ENCODE results near the gene POC1B.

POC1B gene

DNA sequence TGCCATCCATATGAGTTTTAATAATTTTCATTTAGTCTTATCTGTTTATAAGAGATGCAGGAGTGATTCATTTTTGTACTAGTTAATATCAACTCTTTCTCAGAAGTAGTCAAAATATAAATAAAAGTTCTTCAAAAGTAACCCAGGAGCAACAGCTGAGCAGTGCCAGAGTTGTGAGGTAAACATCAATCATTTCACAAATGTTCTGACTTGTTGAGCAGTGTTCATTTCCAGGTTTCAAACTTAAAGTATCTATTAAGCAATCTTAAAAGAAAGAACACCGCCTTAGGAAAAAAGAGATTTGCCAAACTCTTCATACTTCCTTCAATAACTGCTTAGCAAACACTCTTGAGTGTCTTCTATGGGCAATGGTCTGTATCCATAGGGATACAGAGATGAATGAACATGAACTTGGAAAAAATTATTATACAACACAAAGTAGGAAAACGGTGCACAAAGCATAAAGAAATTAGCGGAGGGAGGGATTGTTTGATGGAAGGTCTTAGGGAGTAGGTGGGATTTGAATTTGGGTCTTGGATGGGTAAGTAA is 41.9 kb upstream of the POC1B start:
- no peak for DNase-seq (ENCODE audit: low spot score)
- no peak overlapping the region for H3K4me3 ChIP-seq
- TF ChIP-seq, protein P1, sequence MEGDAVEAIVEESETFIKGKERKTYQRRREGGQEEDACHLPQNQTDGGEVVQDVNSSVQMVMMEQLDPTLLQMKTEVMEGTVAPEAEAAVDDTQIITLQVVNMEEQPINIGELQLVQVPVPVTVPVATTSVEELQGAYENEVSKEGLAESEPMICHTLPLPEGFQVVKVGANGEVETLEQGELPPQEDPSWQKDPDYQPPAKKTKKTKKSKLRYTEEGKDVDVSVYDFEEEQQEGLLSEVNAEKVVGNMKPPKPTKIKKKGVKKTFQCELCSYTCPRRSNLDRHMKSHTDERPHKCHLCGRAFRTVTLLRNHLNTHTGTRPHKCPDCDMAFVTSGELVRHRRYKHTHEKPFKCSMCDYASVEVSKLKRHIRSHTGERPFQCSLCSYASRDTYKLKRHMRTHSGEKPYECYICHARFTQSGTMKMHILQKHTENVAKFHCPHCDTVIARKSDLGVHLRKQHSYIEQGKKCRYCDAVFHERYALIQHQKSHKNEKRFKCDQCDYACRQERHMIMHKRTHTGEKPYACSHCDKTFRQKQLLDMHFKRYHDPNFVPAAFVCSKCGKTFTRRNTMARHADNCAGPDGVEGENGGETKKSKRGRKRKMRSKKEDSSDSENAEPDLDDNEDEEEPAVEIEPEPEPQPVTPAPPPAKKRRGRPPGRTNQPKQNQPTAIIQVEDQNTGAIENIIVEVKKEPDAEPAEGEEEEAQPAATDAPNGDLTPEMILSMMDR (IDR thresholded peaks at IDR 0.05) = no peak

DNA sequence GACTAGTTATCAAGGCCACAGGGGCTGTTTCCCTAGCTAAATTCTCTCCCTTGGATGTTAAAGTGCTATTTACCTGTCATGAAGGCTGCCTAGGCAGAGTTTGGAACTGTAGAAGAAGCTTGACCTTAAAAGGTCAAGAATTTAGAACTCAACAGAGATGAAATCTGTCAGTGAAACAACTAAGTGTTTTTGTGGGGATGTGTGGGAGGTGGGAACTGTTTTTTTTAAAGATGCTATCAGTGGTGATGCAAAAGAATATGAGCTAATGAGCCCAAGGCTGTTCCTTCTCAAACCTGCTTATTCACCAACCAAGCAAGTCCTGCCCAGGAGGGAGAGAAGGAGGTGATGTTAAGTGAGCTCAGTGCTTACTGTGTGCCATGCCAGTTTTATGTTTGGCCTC is 40.8 kb upstream of the POC1B start:
- Histone ChIP-seq H3K4me3 (no peak overlapping the region), H3K27ac (no peak overlapping the region)
- DNase-seq (ENCODE audit: low spot score) = no peak
- TF ChIP-seq, protein P1 (IDR thresholded peaks at IDR 0.05) = no peak

More for the DNA sequence above, 41.9 kb upstream of the POC1B start:
- no peak overlapping the region for H3K27ac ChIP-seq

DNA sequence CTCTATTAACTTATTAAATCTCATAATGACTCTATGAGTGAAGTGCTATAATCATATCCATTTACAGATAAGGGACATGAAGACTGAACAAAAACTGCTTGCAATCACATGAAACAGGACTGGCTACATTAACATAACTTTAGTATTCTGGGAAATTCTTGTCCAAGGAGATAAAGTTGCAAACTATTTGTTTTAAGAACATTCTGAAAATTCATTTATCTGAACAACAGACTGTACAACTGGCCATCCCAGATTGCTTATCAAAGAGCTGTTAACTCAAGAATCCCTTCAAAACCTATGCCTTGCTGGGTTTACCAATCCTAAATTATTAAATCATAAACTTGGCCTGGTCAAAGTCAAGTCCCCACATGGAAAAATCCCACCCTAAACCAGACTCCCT is 39.2 kb upstream of the POC1B start:
- Histone ChIP-seq H3K27ac (no peak overlapping the region), H3K4me3 (no peak overlapping the region)
- TF ChIP-seq, protein P1 (IDR thresholded peaks at IDR 0.05) = no peak
- no peak for DNase-seq (ENCODE audit: low spot score)

DNA sequence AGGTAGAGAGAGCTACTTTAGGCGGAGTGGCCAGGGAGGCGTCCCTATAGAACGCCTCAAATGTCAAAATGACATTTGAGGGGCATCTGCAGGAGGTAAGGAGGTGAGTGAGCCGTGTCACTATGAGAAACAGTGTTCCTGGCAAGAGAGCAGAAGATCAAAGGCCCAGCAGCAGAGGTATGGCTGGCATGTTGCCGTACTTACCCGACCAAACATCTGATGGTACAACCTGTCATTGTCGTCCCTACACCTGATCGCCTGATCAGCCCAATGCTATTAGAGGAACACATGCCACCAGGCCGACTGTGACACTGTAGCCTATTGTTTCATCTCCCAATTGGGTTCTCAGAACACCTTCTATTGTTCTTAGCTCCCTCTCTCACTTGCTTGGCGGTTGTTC is 33.9 kb upstream of the POC1B start:
- TF ChIP-seq, protein P1 (IDR thresholded peaks at IDR 0.05) = no peak
- no peak overlapping the region for H3K4me3 ChIP-seq
- DNase-seq (ENCODE audit: low spot score) = no peak

DNA sequence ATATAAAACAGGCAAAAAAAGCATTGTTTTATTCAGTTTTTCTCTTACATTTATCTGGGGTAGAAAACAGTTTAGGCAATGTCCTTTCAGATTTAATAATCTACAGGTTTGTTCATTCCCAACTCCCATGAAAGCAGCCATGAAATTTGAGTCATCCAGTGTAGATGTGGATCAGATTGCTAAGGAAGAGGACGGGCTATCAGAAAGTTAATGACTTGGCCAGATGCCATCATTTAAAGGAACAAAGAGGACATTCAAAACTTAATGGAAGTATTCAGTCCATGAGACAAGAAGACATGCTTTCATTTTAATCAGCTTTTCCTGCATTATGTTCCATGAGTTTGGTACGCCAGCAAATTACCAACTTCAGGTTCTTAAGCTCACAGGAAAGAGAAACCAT is 31.1 kb upstream of the POC1B start:
- no peak for DNase-seq (ENCODE audit: low spot score)
- Histone ChIP-seq H3K27ac (no peak overlapping the region), H3K4me3 (no peak overlapping the region)
- TF ChIP-seq, protein P1 (IDR thresholded peaks at IDR 0.05) = no peak

More for the DNA sequence above, 33.9 kb upstream of the POC1B start:
- H3K27ac ChIP-seq = no peak overlapping the region

DNA sequence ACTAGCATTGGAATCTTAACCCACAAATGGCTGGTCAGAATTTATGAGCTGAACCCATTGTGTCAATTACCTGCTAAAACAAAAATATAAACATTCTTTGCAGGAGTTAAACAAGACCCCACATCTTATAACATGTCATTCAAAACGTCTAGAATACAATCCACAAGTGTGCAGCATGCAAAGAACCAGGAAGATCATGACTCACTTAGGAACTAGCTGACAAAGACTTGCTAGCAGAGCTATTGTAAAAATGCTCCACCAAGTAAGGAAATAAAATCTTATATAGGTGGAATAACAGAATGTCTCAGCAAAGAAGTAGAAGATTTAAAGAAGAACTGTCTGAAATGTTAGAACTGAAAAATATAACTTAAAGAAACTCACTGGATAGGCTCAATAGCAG is 26.5 kb upstream of the POC1B start:
- no peak overlapping the region for H3K27ac ChIP-seq
- DNase-seq (ENCODE audit: low spot score) = no peak
- H3K4me3 ChIP-seq = no peak overlapping the region
- TF ChIP-seq, protein P1 (IDR thresholded peaks at IDR 0.05) = no peak

DNA sequence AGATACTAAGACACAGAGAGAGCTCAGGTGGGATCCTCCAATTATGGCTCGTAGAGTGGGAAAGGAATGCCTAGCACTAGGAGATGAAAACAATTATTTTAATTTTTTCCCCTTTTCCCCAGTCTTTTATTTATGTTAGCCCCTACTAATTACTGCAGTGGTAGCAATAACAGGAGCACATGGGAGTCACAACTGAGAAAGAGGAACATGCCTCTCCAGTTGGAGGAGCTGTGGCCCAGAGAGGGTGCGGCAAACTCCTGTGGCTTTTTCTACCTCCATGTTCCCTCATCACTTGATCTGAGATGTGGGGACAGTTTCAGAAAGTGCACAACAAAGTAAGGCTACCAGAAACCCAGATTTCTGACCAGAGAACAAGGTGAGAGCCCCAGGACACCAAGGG is 25.9 kb upstream of the POC1B start:
- no peak for DNase-seq (ENCODE audit: low spot score)
- TF ChIP-seq, protein P1 (IDR thresholded peaks at IDR 0.05) = no peak
- no peak overlapping the region for H3K4me3 ChIP-seq
- no peak overlapping the region for H3K27ac ChIP-seq

Measured in coronary artery (tissue), 2 donors.